ENCODE results near the gene CKAP2L. TPM values are rescaled to one million over a fixed set of nuclear protein-coding genes. Genes with fewer than 3 reads are reported as not detected.

CKAP2L gene
- total and polyA plus RNA-seq, 2 donors (not counting 3 experiments of a cell fraction or from before 2014, with no cell fraction given) = 3.4 to 30.7 TPM

DNA sequence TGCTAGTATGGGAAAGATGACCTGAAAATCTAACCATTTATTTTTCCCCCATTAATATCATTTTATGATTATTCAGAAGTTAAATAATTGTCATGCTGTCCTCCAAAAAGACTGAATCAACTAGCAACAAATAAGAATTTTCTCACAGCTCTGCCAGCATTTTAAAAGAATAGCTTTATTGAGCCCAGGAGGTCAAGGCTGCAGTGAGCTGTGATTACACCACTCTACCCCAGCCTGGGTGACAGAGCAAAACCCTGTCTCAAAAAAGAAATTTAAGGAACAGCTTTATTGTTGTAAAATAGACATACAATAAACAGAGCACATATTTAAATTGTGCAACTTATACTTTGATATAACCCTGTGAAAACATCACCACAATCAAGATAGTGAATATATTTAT is 44.7 kb upstream of the CKAP2L start:
- intact Hi-C loops (cut with micrococcal nuclease) (no loop called here), dilution Hi-C loops (cut with MboI; ENCODE audit: extremely low pct_ligation_motif_present, low sequenced_read_pairs) (no loop called here)
- Histone ChIP-seq H3K9me1 (replicated peaks; ENCODE audit: control insufficient read depth, extremely low read depth, insufficient read depth, low read length) (no peaks in the 10 kb centered on the region), H3K4me2 (ENCODE audit: insufficient read depth, low read length) (no peak overlapping the region), H3K9me3 (replicated peaks; ENCODE audit: control insufficient read depth, insufficient read depth, low read length) (no peaks in the 10 kb centered on the region), H3K79me2 (ENCODE audit: control insufficient read depth, insufficient read depth, low read length) (no peaks in the 10 kb centered on the region), H3K4me1 (ENCODE audit: control insufficient read depth, extremely low read depth, insufficient read depth, low read length) (peaks cover 24% of the 10 kb centered on the region), H3K27me3 (ENCODE audit: control insufficient read depth in 2 of 2, insufficient read depth in 2 of 2, low read length in 2 of 2) (no peaks in the 10 kb centered on the region), H3K9ac (replicated peaks; ENCODE audit: extremely low read depth, insufficient read depth, low read length) (no peak overlapping the region), H3K36me3 (ENCODE audit: control insufficient read depth in 2 of 2, extremely low read depth in 1 of 2, insufficient read depth in 2 of 2, low read length in 2 of 2) (no peaks in the 10 kb centered on the region), H3K4me3 (replicated peaks in 1 of 3; ENCODE audit: insufficient read depth in 1 of 3, low read depth in 1 of 3, low read length in 3 of 3) (no peak overlapping the region), H2AFZ (ENCODE audit: low read depth, low read length) (no peak overlapping the region), H4K20me1 (replicated peaks; ENCODE audit: control insufficient read depth, extremely low read depth, insufficient read depth, low read length) (no peaks in the 10 kb centered on the region), H3K27ac (ENCODE audit: insufficient read depth, low read depth, low read length) (no peak overlapping the region)
- FAIRE-seq (no peak), DNase-seq (ENCODE audit: low read depth, low spot score) (no peak)
- no TSS peak for BruUV-seq (replicated peaks)
- CTCF ChIA-PET = interaction anchor here (1.1 to 2.4 kb wide), 3 partner anchors 22 to 76 kb away, joined by 3 to 6 read pairs (median 3); no protein-coding TSS in a partner anchor
- no peak for TF ChIP-seq GATA2 (IDR thresholded peaks at IDR 0.05; ENCODE audit: insufficient read depth, insufficient read length, low read depth, low read length)
- TF ChIP-seq, protein P1, sequence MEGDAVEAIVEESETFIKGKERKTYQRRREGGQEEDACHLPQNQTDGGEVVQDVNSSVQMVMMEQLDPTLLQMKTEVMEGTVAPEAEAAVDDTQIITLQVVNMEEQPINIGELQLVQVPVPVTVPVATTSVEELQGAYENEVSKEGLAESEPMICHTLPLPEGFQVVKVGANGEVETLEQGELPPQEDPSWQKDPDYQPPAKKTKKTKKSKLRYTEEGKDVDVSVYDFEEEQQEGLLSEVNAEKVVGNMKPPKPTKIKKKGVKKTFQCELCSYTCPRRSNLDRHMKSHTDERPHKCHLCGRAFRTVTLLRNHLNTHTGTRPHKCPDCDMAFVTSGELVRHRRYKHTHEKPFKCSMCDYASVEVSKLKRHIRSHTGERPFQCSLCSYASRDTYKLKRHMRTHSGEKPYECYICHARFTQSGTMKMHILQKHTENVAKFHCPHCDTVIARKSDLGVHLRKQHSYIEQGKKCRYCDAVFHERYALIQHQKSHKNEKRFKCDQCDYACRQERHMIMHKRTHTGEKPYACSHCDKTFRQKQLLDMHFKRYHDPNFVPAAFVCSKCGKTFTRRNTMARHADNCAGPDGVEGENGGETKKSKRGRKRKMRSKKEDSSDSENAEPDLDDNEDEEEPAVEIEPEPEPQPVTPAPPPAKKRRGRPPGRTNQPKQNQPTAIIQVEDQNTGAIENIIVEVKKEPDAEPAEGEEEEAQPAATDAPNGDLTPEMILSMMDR (IDR thresholded peaks at IDR 0.05; ENCODE audit: extremely low read depth in 1 of 2, insufficient read depth in 1 of 2, low read depth in 1 of 2, low read length in 2 of 2) = no peak
- no peak for TF ChIP-seq MYC (IDR thresholded peaks at IDR 0.05; ENCODE audit: low read depth, low read length)
- no peak for TF ChIP-seq EZH2 (IDR thresholded peaks at IDR 0.05; ENCODE audit: borderline replicate concordance, low read depth, low read length, severe bottlenecking)
- no peak for TF ChIP-seq JUN (IDR thresholded peaks at IDR 0.05; ENCODE audit: borderline replicate concordance, insufficient read depth, insufficient read length, low read depth)
- TF ChIP-seq FOS (IDR thresholded peaks at IDR 0.05; ENCODE audit: borderline replicate concordance, insufficient read depth, low read length) = no peak
- POLR2A ChIA-PET = no interaction called here

All from endothelial cell of umbilical vein (primary cell).